Spleen (tissue), 11 donors: ENCODE results near the gene POLE3. TPM values are rescaled to one million over a fixed set of nuclear protein-coding genes. Genes with fewer than 3 reads are reported as not detected.

Source experiments
- DNase-seq: peaks from one replicate; pipeline ENCODE4 v3.0.0-alpha.2; 2020
- H3K27ac ChIP-seq, 8 donors: fragments of 200-600 bp; sonication (generic) in 7 of 8; 1 replicate in 4 of 8; 2 replicates in 4 of 8; pipeline versions ENCODE4 v1.5.0 to v1.8.0; 2016 to 2021; ENCODE audit warnings: inconsistent platforms in 4 of 8, mild to moderate bottlenecking in 4 of 8, moderate library complexity in 1 of 8
- H3K27me3 ChIP-seq, 7 donors: fragments of 200-600 bp; sonication (generic) in 6 of 7; replicated peaks in 1 of 7; 1 replicate in 4 of 7; 2 replicates in 3 of 7; pipeline versions ENCODE4 v1.5.0 to v1.8.0; 2016 to 2021; ENCODE audit warnings: inconsistent platforms in 3 of 7, mild to moderate bottlenecking in 1 of 7
- H3K36me3 ChIP-seq, 6 donors: fragments of 200-600 bp; sonication (generic) in 5 of 6; 1 replicate in 4 of 6; 2 replicates in 2 of 6; pipeline versions ENCODE4 v1.5.0 to v1.8.0; 2016 to 2021; ENCODE audit warnings: inconsistent platforms in 2 of 6
- H3K4me1 ChIP-seq, 6 donors: fragments of 200-600 bp; sonication (generic) in 5 of 6; 1 replicate in 3 of 6; 2 replicates in 3 of 6; pipeline versions ENCODE4 v1.5.0 to v1.8.0; 2016 to 2021; ENCODE audit warnings: inconsistent platforms in 3 of 6
- H3K4me3 ChIP-seq, 8 donors: fragments of 200-600 bp; sonication (generic) in 7 of 8; 1 replicate in 4 of 8; 2 replicates in 4 of 8; pipeline versions ENCODE4 v1.5.0 to v1.8.0; 2016 to 2021; ENCODE audit warnings: inconsistent platforms in 4 of 8, mild to moderate bottlenecking in 4 of 8, moderate library complexity in 2 of 8
- H3K9me3 ChIP-seq, 8 donors: fragments of 200-600 bp; sonication (generic) in 7 of 8; 1 replicate in 4 of 8; 2 replicates in 4 of 8; pipeline versions ENCODE4 v1.5.0 to v1.8.0; 2016 to 2021; ENCODE audit warnings: inconsistent platforms in 4 of 8
- POLR2A ChIP-seq, 3 donors: fragments of 450-650 bp; IDR thresholded peaks; one replicate each; pipeline ENCODE4 v1.5.1; 2017; ENCODE audit warnings: antibody characterized with exemption in 3 of 3, mild to moderate bottlenecking in 1 of 3
- POLR2AphosphoS5 ChIP-seq, 3 donors: sonication (generic); formaldehyde crosslinking; IDR thresholded peaks; one replicate each; pipeline ENCODE4 v1.5.1; 2017; ENCODE audit warnings: antibody characterized with exemption in 3 of 3
- WGBS, 5 donors: extraction: QIAGEN DNeasy Blood & Tissue Kit in 3 of 5; methylation state at CpG; one replicate each; pipeline versions ENCODE4 v1.1.5 to v1.1.7; 2013 to 2018; 5-methylcytosine and 5-hydroxymethylcytosine counted together
- intact Hi-C: fragments of 100-400 bp; cut with DNase I; formaldehyde crosslinking; loops from one replicate; pipeline ENCODE4 v1.15.0; 2023; ENCODE audit warnings: low total_unique reads
- polyA plus RNA-seq, 3 donors: library from polyadenylated mRNA; stranded (reverse); fragments of 200-250 nt; gene quantifications; one replicate each; pipeline ENCODE4 v1.2.1, GENCODE V29; 2013
- total RNA-seq, 7 donors: library from RNA; depleted of rRNA in 3 of 7; stranded (reverse); fragments of >200 nt in 3 of 7; fragmentation: NEBNext Ultra II Directional in 4 of 7; extraction: Animal tissue kit (Norgen Biotek cat#: 25700) in 4 of 7; gene quantifications; one replicate each; pipeline versions ENCODE4 v1.1.0 to v1.2.1, GENCODE V29; 2016 to 2021
- TF ChIP-seq, protein P1 (sequence below), 11 experiments: fragments of 200-600 bp in 7 of 11; fragments of 450-650 bp in 4 of 11; sonication (generic) in 4 of 11; IDR thresholded peaks in 8 of 11; conservative IDR thresholded peaks in 3 of 11; 1 replicate in 7 of 11; 2 replicates in 4 of 11; pipeline versions ENCODE4 v1.4.0 to v1.8.0; 2016 to 2021; ENCODE audit warnings: antibody characterized with exemption in 11 of 11, inconsistent platforms in 4 of 11, mild to moderate bottlenecking in 1 of 11
- donor health status: healthy with polysubstance abuse.
- donor health status: DM: no; HTN: no; CAD: no; lungs with moderate emphysema.
- donor health status: DM: no; HTN: no; CAD: no.
- donor health status: Bipolar disorder and iron deficiency.
- donor health status: healthy.
- donor health status: DM: no; HTN: no; CAD: no.
- donor health status: DM: yes; HTN: yes; CAD: no.

POLE3 gene
- total and polyA plus RNA-seq, 10 donors: 29.3 to 53.0 (median 37.0) TPM

DNA sequence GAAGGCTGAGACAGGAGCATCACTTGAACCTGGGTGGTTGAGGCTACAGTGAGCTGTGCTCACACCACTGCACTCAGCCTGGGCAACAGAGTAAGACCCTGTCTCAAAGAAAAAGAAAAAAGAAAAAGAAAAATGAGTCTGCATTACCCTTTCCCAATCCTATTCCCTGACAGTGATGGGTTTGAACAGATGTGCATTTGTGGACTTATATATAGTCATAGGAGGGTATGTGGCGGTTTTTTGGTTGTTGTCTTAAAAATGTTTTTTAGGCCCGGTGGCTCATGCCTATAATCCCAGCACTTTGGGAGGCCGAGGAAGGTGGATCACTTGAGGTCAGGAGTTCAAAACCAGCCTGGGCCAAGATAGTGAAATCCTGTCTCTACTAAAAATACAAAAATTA, 47.1 kb downstream of the POLE3 start:
- DNase-seq: no peak

DNA sequence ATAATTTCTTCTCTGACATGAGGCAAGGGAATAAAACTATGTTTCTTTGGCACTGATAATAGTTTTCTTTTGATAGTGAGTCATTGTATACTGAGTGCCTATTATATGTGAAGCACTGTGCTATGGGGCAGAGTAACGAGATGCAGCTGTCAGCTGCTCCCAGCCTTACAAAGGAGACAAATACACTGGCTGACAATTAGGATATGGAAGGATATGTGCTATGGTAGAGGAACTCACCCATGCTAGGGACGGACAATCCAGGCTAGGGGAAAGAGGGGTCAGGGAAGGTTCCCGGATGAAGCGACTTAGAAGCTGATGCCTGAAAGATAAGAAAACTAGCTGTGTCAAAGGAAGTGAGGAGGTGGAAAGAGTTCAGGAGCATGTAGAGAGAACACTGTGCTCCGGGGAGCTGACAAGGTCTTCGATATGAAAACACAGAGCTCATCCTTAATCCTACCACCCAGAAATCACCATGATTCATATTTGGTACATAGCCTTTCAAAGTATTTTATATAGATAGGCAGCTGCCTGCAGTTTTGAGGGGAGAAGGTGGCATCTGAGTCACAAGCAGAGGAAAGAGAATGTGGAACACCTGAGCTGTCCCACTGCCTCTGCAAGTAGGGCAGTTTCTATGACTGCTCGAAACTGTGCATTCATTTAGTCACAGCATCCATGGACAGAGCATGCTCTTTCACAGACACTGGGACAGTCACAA, 49.0 kb downstream of the POLE3 start:
- WGBS, 5 donors: 67 to 81% (median 73%) methylated on average over 7 of the region's 7 CpGs
- DNase-seq: no peak
- no peak overlapping the region for H3K4me3 ChIP-seq
- H3K4me1 ChIP-seq: peaks cover 0 to 5% (median 0%) of the 10 kb centered on the region in 6 donors
- H3K27me3 ChIP-seq: no peaks in the 10 kb centered on the region
- H3K36me3 ChIP-seq: no peaks in the 10 kb centered on the region
- no peak overlapping the region for H3K27ac ChIP-seq
- intact Hi-C loops: no loop called here
- TF ChIP-seq POLR2A (IDR thresholded peaks at IDR 0.05): no peak
- TF ChIP-seq, protein P1, sequence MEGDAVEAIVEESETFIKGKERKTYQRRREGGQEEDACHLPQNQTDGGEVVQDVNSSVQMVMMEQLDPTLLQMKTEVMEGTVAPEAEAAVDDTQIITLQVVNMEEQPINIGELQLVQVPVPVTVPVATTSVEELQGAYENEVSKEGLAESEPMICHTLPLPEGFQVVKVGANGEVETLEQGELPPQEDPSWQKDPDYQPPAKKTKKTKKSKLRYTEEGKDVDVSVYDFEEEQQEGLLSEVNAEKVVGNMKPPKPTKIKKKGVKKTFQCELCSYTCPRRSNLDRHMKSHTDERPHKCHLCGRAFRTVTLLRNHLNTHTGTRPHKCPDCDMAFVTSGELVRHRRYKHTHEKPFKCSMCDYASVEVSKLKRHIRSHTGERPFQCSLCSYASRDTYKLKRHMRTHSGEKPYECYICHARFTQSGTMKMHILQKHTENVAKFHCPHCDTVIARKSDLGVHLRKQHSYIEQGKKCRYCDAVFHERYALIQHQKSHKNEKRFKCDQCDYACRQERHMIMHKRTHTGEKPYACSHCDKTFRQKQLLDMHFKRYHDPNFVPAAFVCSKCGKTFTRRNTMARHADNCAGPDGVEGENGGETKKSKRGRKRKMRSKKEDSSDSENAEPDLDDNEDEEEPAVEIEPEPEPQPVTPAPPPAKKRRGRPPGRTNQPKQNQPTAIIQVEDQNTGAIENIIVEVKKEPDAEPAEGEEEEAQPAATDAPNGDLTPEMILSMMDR (IDR thresholded peaks at IDR 0.05 in 8 of 11, conservative IDR thresholded peaks at IDR 0.05 in 3 of 11): no peak
- no peak for TF ChIP-seq POLR2AphosphoS5 (IDR thresholded peaks at IDR 0.05)
- H3K9me3 ChIP-seq: no peaks in the 10 kb centered on the region

More for the DNA sequence above, 47.1 kb downstream of the POLE3 start:
- WGBS, 5 donors: 64 to 92% (median 76%) methylated on average over 3 of the region's 3 CpGs
- Histone ChIP-seq H3K4me1 (peaks cover 0 to 5% (median 0%) of the 10 kb centered on the region in 6 donors), H3K4me3 (no peak overlapping the region), H3K36me3 (no peaks in the 10 kb centered on the region), H3K27me3 (no peaks in the 10 kb centered on the region), H3K27ac (no peak overlapping the region), H3K9me3 (no peaks in the 10 kb centered on the region)
- TF ChIP-seq POLR2AphosphoS5 (IDR thresholded peaks at IDR 0.05): no peak
- TF ChIP-seq POLR2A (IDR thresholded peaks at IDR 0.05): no peak
- TF ChIP-seq, protein P1 (IDR thresholded peaks at IDR 0.05 in 8 of 11, conservative IDR thresholded peaks at IDR 0.05 in 3 of 11): no peak
- intact Hi-C loops: no loop called here

DNA sequence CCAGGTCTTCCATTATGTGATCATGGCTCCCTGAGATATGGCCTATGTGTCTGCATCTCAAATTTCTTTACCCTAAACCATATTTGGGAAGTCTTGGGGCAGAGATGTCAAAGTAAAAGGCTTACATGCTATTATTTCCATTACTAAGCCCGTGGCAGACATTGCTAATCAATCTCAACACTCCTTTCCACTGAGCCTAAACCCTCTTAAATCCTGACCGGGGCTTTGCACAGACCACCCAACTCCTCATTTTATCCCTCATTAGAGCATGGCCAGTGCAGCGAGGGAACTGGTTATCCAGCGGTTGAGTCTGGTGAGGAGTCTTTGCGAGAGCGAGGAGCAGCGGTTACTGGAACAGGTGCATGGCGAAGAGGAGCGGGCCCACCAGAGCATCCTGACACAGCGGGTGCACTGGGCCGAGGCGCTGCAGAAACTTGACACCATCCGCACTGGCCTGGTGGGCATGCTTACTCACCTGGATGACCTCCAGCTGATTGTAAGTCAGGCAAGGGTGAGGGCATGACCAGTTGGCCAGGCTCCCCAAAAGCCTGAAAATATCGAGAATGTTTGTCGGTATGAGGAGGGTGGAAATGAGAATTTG, 50.1 kb downstream of the POLE3 start:
- Histone ChIP-seq H3K27me3 (no peaks in the 10 kb centered on the region), H3K4me3 (no peak overlapping the region), H3K9me3 (no peaks in the 10 kb centered on the region), H3K4me1 (peaks cover 0 to 3% (median 0%) of the 10 kb centered on the region in 6 donors), H3K27ac (no peak overlapping the region), H3K36me3 (no peaks in the 10 kb centered on the region)
- intact Hi-C loops: no loop called here
- no peak for TF ChIP-seq POLR2AphosphoS5 (IDR thresholded peaks at IDR 0.05)
- TF ChIP-seq POLR2A (IDR thresholded peaks at IDR 0.05): no peak
- TF ChIP-seq, protein P1 (IDR thresholded peaks at IDR 0.05 in 8 of 11, conservative IDR thresholded peaks at IDR 0.05 in 3 of 11): no peak
- WGBS, 5 donors: 89 to 94% (median 92%) methylated on average over 15 of the region's 15 CpGs
- DNase-seq: no peak

DNA sequence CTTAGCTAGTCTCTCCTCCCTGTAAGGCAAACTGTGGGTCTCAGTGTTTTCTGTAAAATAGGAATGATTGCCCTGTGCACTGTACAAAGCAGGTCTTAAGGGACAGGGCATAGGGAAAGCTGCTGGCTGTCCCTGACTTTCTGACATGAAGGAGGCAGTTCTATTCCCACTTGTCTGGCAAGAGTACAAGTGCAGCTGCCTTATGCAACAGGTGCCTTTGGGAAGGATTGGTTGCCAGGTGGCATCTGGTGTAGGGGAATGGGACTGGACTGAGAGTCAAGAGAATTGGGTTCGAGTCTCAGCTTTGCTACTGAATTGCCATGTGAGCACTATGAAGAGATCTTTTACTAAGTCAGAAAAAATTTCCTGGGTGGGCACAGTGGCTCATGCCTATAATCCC, 51.1 kb downstream of the POLE3 start:
- H3K4me3 ChIP-seq: no peak overlapping the region
- no peaks in the 10 kb centered on the region for H3K36me3 ChIP-seq
- H3K27me3 ChIP-seq: no peaks in the 10 kb centered on the region
- H3K9me3 ChIP-seq: no peaks in the 10 kb centered on the region
- no peak overlapping the region for H3K27ac ChIP-seq
- intact Hi-C loops: no loop called here
- TF ChIP-seq, protein P1 (IDR thresholded peaks at IDR 0.05 in 8 of 11, conservative IDR thresholded peaks at IDR 0.05 in 3 of 11): no peak
- TF ChIP-seq POLR2AphosphoS5 (IDR thresholded peaks at IDR 0.05) (no peak), POLR2A (IDR thresholded peaks at IDR 0.05) (no peak)
- no peaks in the 10 kb centered on the region for H3K4me1 ChIP-seq
- WGBS, 5 donors: 57 to 100% (median 92%) methylated on average over 1 of the region's 1 CpG
- no peak for DNase-seq
